ENCODE results near the gene C1QTNF1.

Gene C1QTNF1

GRCh38 chr17:79091226-79091670 lies 67.3 kb downstream of the C1QTNF1 start:
- H3K4me3 ChIP-seq (replicated peaks; ENCODE audit: low read depth, low read length) = no peak overlapping the region
- no peak for DNase-seq (ENCODE audit: extremely low read depth, low read depth)
- TF ChIP-seq CTCF (IDR thresholded peaks at IDR 0.05; ENCODE audit: low read depth, low read length, missing control alignments) = no peak

DNA sequence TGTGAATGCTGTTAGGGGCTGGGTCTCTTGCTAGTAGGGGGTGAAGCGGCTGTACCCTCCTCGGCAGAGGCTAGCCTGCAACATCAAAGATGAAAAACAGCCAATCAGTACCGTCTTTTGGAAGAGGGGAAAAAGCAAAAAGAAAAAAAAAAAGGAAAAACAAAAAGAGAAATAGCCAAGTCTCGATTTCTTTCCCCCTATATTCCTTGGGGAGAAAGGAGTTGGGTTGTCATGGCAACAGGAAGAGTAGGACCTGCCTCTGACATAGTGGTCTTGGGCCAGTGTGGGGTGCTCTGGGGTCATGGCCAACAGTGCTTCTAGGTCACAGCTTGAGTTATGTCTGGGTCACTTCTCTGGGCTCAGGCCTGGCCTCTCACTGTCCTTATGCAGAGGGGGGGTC lies 68.6 kb downstream of the C1QTNF1 start:
- H3K4me3 ChIP-seq (replicated peaks; ENCODE audit: low read depth, low read length) = no peak overlapping the region
- no peak for DNase-seq (ENCODE audit: extremely low read depth, low read depth)
- TF ChIP-seq CTCF (IDR thresholded peaks at IDR 0.05; ENCODE audit: low read depth, low read length, missing control alignments) = no peak

DNA sequence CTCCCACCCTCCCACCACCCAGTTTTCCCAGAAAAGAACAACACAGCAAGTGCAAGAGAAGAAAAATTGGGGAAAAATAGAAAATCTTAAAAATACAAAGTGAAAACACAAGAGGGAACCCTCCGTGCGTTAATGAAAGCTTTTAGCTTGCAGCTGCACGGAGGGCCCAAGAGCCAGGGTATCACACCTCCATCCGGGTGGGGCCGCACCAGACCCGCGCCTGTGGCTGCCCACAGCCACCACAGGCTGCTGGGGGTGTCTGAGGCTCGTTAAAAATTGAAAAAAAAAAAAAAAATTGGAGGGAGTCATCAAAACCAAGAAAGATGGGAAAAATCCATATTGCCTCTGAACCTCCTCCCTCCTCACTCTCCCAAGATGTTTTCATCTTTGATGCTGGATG lies 69.3 kb downstream of the C1QTNF1 start:
- H3K4me3 ChIP-seq (replicated peaks; ENCODE audit: low read depth, low read length) = no peak overlapping the region
- TF ChIP-seq CTCF (IDR thresholded peaks at IDR 0.05; ENCODE audit: low read depth, low read length, missing control alignments) = no peak
- no peak for DNase-seq (ENCODE audit: extremely low read depth, low read depth)

GRCh38 chr17:79094261-79094660 lies 70.3 kb downstream of the C1QTNF1 start:
- H3K4me3 ChIP-seq (replicated peaks; ENCODE audit: low read depth, low read length) = no peak overlapping the region
- DNase-seq (ENCODE audit: extremely low read depth, low read depth) = no peak
- TF ChIP-seq CTCF (IDR thresholded peaks at IDR 0.05; ENCODE audit: low read depth, low read length, missing control alignments) = no peak

GRCh38 chr17:79095345-79096055 lies 71.5 kb downstream of the C1QTNF1 start:
- no peak for DNase-seq (ENCODE audit: extremely low read depth, low read depth)
- H3K4me3 ChIP-seq (replicated peaks; ENCODE audit: low read depth, low read length) = no peak overlapping the region
- TF ChIP-seq CTCF (IDR thresholded peaks at IDR 0.05; ENCODE audit: low read depth, low read length, missing control alignments) = no peak

DNA sequence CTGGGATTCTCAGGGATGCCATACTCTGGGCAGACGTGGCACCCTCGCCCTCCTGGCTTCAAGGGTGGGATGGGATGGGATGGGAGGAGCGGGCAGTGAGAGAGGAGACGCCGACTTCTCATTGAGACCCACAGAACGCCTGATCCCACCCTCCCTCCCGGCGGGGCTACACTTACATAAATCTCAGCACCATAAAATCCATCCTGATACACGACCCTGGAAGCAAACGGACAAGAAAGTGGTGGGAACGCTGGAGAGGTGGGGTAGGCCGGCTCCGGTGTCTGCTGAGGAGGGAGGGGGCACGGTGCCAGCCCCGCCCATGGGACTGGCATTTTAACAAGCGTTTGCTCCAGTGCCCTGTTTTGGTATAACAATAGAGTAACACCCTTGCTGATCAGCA lies 72.5 kb downstream of the C1QTNF1 start:
- no peak for TF ChIP-seq CTCF (IDR thresholded peaks at IDR 0.05; ENCODE audit: low read depth, low read length, missing control alignments)
- DNase-seq (ENCODE audit: extremely low read depth, low read depth) = no peak
- no peak overlapping the region for H3K4me3 ChIP-seq (replicated peaks; ENCODE audit: low read depth, low read length)
